Lung microvascular endothelial cell (primary cell): ENCODE results near the gene KSR2. TPM values are rescaled to one million over a fixed set of nuclear protein-coding genes. Genes with fewer than 3 reads are reported as not detected.
"Not testable (repeated sequence)": the region's sequence is repeated elsewhere in the genome, so short reads cannot be mapped to it uniquely, and the experiment has no call there.

Experiments used
- DNase-seq, 2 donors: peaks; one replicate each; pipeline versions ENCODE4 v3.0.0 to v3.0.0-alpha.2; 2010; ENCODE audit warnings: low read depth in 2 of 2
- total RNA-seq: library from RNA; depleted of rRNA; stranded (reverse); fragments of >200 nt; gene quantifications from 2 replicates; pipeline ENCODE4 v1.2.1, GENCODE V29; 2014

The KSR2 gene
- total RNA-seq, 1 donor from 2014 or later, result under 0.01 TPM

DNA sequence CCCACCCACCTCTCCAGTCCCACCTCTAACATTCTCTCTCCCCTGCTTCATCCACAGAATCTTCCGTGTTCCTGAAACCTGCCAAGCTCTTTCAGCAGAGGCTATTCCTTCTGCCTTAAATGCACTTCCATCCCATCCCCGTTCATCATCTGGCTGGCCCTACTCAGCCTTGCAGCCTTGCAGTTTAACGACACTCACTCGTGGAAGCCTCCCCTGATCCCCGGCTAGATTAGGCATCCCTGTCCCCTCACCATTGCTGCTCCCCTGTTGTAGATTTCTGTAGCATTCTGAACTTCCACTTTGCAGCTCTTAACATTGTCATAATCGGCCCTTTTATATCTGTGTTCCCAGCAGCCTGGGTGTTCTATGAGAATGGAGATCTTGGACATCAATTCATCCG, 326.9 kb downstream of the KSR2 start:
- no peak for DNase-seq

DNA sequence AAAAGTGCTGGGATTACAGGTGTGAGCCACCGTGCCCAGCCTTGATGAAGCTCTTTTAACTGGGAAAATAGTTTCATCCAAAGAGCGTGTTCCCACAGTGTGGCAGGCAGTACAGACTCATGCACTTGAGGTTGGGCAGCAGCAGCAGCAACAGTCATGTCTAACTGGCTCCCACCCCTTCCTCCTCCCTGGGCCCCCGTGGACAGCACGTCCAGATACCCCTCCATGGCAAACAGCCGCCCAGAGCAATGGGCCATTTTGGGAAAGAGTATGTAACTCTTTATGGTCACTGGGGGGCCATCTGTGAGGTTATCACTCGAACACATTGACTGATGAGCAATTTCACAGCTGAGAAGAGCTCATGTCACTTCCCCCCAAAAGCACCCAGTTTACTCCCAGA, 328.3 kb downstream of the KSR2 start:
- DNase-seq, result no peak

DNA sequence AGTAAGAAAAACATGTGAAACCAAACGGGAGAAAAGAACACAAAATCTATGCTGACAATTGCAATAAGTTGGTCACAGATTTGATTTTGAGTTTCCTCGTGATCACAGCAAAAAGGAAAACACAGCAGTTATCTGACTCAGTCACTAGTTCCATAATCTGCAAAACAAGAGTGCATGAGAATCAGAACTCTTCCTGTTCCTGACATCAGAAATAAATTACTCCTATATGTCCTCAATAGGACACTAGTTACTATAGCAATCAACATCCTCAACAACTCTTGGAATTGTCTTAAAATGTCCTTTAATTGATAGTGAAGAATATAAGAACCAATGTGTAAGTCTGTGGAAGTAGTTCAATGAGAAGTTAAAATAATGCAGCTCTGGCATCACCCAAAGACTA, 339.3 kb downstream of the KSR2 start:
- peak; percentile 47 to 75 for DNase-seq

DNA sequence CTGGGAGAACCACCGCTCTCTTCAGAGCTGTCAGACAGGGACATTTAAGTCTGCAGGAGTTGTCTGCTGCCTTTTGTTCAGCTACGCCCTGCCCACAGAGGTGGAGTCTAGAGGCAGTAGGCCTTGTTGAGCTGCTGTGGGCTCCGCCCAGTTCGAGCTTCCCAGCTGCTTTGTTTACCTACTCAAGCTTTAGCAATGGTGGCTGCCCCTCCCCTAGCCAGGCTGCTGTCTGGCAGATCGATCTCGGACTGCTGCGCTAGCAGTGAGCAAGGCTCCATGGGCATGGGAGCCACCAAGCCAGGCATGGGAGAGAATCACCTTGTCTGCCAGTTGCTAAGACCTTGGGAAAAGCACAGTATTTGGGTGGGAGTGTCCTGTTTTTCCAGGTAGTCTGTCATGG, 340.1 kb downstream of the KSR2 start:
- DNase-seq, result not testable (repeated sequence)

DNA sequence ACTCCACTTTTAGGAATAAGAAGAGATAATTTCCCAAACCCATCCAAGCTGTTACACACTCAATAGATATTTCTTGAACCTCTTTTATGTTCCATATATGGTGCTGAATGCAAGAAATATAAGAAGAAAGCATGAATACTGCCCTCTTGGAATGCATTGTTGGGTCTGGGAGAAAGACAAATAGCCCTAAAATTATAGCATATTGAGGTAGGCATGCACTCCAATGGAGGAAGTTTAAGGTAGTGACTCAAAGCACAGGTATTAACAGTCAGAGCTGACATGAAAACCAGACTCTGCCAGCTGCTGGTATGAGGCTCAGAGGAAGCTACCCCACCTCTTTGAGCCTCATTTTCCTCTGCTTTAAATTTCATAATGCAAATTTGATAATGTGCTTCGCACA, 346.0 kb downstream of the KSR2 start:
- no peak for DNase-seq

GRCh38 chr12:117622087-117622486, 346.7 kb downstream of the KSR2 start:
- peak in 1 of 2 donors; percentile 58 for DNase-seq

DNA sequence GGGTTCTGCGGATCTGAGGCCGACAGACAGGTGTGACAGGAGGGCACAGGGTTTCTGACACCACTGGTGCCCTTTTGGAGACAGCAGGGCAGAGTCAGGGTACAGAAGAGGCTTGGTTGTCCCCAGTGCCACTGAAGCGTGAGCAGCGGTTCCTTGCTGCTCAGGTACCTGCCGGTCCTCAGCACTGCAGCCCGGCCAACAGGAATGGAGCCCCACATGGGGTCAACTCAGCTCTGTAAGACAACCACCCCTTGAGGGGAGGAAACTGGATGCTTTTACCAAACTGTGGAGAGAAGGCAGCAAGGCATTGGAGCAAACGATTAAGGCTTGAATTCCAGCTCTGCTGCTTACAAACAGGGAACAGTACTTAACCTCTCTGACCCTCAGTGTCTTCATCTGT, 361.0 kb downstream of the KSR2 start:
- DNase-seq, result no peak

DNA sequence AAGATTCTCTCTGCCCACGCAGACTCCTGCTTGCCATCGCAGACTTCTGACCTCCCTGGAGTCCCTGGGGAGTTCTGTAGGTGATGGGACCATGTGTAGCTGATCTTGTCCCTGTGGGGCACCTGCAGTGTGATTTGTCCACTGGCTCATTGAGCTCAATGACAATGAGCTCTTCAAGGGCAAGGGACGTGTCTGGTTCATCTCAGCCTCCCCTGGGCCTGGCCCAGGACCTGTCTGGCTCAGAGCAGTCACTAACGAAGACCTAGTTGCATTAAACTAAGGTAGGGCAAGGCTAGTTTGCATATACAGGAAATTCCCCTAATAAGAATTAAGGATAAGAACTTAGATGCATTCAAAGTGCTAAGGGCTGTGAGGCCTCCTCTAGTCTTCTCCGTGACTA, 361.8 kb downstream of the KSR2 start:
- no peak for DNase-seq

GRCh38 chr12:117606024-117606423, 362.8 kb downstream of the KSR2 start:
- DNase-seq, result no peak

- DNase-seq, result peak in 1 of 2 donors; percentile 77
Measured at GRCh38 chr12:117603316-117604113, 365.3 kb downstream of the KSR2 start.

- no peak for DNase-seq
Measured at GRCh38 chr12:117599849-117600248, 368.9 kb downstream of the KSR2 start.

DNA sequence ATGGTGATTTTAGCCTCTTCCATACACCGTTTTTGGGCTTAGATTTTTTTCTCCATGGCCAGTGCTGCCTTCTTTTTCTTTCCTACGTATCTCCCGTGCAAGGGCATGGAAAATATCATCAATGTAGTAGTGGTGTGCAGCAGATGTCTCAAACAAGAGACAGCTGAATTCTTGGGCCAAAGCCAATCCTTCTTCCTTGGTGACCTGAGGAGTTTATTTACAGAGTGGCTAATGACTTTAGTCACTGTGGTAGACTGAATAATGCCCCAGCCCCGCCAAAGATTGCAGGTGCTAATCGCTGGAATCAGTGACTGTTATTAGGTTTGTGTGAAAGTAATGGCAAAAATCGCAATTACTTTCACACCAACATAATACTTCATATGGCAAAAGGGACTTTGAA, 371.8 kb downstream of the KSR2 start:
- DNase-seq, result no peak

- no peak for DNase-seq
Measured at GRCh38 chr12:117595751-117596150, 373.0 kb downstream of the KSR2 start.

DNA sequence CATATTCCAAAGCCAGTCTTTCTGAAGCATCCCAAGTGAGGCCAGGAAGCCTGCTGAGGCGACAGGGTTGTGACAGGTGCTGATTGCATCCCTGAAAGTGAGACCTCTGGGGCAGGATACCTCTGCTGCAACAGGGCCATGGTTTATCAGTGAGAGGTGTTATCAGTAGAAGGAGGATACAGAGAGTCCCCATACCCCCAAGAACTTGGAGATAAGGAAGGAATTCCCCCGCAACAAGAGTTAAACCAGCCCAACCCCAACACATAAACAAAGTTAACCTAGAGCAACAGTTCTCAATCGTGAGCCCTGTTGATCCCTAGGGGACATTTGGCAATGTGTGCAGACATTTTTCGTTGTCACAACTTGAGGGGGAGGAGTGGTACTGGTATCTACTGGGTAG, 374.3 kb downstream of the KSR2 start:
- DNase-seq, result no peak

DNA sequence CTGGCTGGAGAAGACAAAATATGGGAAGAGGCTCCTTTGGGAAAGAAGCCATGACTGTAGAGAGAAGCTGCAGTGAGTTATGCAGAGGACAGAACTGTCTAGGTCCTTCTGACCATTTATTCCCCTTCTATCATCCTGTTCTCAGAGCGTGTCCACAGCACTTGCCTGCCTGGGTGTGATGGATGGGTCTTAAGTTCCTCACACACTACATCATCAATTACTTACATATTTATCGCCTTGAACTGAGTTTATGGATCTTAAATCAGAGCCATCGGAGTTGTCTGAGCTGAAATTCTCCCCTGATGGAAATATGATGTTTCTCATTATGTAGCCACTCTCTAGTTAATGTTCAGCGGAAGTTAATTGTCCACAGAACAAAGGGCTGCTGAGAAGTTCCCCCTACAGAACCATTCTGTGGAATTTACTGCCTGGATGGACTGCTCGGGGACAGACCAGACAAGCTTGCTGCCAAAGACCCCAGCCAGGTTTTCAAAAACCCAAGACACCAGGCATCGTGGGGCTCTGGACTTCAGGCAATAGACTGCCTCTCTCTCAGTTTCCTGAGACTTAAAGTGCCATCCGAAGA, 374.9 kb downstream of the KSR2 start:
- DNase-seq, result no peak

- DNase-seq, result no peak
Measured at GRCh38 chr12:117592588-117593305, 376.0 kb downstream of the KSR2 start.

- peak; percentile 25 to 31 for DNase-seq
Measured at GRCh38 chr12:117590999-117591398, 377.8 kb downstream of the KSR2 start.

DNA sequence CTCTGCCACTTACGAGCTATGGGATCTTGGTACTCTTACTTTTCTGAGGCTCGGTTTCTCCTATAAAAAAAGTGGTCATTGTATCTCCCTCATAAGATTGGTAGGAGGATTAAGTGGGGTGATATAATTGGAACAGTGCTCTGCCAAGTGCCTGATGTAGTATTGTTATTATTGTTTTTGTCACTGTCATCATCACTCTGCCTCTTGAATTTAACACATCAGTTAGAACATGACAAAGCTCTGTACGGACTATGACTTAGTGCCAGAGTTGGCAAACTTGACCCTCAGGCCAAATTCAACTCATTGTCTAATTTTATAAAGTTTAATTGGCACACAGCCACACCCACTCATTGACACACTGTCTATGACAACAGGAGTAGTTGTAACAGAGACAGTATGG, 378.4 kb downstream of the KSR2 start:
- no peak for DNase-seq

- no peak for DNase-seq
Measured at GRCh38 chr12:117589021-117589420, 379.8 kb downstream of the KSR2 start.

DNA sequence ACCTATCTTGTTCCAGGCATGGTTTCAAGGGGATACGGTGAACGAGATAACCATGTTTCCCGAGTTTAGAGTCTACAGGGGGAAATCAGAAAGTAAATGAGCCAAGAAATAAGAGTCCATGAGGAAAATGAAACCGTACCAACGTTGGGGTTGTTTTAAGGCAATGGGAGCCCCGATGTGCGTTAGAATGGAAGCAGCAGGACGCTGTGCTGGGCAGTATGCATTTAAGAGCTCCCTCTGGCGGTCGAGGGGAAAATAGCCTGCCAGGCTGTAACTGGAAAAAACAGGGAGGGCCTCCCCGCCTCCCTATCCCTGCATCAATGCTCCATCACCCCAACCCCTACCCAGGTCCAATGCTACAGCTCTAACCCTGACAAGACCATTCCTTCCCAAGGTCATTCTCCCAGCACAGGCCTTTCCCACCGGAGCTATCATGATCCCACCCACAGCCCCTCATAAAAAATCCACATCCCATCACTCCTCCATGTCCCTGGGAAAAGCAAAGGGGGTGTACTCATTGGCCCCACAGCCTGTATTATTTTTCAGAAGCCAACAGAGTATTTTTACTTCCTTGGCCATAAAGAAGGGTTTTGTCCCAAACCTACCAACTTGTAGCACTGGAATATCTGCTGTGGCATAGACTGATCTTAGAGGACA, 381.0 kb downstream of the KSR2 start:
- peak; percentile 72 to 78 for DNase-seq

DNA sequence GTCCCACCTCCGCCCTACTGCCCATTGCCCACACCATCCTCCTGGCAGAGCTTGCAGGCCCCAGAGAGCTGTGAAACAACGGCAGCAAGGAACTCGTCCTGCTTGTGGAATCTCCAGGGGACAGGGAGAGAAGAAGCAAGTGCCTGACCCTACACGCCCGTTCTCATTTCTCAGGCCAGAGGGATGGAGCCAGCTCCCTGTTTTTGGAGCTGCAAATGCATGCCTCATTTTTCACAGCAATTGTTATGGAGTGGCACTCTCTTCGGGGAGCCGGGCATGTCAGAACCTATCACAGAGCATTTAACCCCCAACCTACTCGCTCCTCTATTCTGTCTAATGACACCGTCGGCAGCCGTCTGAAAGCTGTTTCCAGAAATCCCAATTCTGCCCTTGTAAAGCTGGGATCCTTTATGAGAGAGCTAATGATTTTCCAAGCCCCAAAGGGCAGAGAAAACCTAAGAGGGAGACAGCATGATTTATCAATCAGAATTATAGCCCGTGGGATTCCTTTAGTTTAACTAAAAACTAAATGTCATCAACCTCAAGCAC, 385.0 kb downstream of the KSR2 start:
- DNase-seq, result no peak

DNA sequence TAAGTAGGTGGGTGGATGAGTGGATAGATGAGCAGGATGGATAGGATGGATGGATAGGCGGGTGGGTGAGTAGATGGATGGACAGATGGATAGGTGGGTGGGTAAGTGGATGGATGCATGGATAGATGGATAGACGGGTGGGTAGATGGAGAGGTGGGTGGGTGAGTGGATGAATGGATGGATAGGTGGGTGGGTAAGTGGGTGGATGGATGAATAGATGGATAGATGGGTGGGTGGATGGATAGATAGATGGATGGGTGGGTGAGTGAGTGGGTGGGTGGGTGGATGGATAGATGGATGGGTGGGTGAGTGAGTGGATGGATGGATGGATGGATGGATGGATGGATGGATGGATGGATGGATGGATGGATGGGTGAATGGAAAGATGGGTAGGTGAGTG, 385.7 kb downstream of the KSR2 start:
- no peak for DNase-seq
